HG03025 (cell line): Measurements from ENCODE around the gene KIAA1755.
"Not testable (repeated sequence)": the region's sequence is repeated elsewhere in the genome, so short reads cannot be mapped to it uniquely, and the experiment has no call there.

Experiments
- ATAC-seq: cut with Tn5 transposase; IDR thresholded peaks from one replicate; pipeline ENCODE4 v1.9.1; 2021; ENCODE audit warnings: mild to moderate bottlenecking, moderate library complexity; ENCODE audit not compliant: unreplicated experiment, low FRiP score

Gene KIAA1755

DNA sequence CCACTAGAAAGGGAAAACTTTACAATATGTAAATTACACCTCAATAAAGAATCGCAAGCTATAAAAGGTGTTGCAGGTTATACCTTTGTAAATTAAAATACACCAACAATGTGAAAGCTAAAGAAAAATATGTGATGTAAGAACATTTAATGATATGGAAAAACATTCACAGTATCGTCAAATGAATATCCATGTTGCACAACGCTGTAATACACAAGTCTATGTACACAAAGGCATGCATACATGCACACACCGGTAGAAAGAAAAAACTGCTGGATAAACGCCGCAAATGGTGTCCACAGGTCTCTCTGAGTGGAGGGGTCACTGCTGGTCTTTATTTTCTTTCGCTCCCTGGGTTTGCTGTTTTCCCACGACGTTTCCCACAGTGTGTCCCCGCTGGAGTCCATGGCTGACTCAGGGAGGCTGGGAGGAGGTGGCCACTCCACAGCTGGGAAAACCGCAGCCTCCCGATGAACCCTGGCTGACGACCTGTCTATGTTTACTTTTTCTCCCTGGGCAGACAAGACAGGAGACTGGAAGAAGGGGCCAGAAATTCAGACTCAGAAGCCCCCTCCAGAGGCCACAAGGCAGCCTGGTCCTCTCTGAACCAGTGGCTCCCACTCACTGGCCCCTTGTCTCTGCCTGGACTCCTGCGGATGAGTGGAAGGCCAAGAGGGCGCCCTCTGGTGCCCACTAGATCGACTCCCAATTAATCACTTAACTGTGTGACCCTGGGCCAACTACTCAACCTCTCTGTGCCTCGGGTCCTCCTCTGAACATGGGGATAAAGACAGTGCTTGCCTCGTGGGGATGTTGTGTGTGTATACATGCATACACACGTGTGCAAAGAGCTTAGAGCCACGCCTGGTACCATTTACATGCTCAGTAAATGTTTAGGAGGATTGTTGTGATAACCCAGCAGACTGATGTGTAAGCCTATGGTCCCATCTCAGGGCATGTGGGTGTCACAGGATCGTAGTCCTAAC lies 30.6 kb upstream of the KIAA1755 start:
- no peak for ATAC-seq

DNA sequence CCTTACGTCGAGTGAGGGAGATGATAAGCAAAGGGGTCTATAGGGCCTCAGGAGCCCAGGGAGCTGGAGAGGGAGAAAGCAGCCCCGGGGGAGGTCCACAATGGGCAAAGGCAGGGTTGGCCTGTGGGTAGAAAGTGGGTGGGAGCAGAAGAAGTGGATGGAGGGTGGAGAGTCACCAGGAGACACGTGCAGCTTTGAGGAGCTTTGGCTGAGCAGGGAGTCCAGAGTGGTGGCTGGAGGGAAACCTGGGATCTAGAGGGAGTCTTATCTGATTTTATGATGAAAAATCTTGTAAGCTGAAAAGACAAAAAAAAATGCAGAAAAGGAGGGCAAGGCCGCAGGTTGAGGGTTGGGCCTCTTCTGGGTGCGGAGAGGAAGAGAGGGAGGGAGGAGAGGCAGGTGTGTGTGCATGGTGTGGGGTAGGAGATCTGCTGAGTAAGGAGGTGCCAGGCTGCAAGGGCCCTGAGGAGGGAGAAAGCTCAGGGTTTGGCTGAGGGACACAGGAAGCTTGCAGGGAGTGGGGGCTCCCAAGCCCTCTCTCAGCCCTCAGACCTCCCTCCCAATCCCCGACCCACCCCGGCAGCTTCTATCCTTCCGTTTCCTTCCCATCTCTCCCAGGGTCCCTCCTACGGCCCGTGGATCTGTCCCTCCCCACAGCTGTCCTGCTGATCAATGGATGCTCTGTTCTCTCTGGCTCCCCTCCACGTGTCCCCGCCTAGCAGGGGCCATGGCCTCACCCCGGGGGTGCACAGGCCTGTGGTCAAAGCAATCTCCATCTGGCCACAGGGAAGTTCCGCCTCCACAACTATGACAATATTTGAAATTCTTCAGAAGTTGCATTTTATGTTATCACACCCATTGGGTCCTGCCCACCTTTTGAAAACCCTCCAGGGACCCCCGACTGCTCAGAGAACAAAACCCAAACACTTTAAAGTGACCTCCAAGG lies 26.3 kb upstream of the KIAA1755 start:
- ATAC-seq, result no peak

DNA sequence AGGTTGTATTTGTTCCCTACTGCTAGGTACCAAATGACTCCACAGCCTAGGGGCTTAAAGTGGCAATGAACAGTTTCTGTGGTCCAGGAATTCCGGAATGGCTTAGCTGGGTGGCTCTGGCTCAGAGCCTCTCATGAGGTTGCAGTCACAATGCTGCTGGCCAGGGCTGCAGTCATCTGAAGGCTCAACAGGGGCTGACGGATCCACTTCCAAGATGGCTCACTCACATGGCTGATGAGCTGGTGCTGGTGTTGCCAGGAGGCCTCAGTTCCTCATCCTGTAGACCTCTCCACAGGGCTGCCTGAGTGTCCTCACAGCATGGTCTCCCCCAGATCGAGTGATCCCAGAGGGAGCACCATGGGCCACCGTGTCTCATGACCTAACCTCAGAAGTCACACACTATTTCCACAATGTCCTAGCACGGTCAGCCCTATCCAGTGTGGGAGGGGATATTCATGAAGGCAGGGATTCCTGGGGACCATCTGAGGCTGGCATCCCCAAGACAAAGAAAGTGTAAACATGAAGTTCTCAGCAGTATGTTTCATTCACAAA lies 24.4 kb upstream of the KIAA1755 start:
- ATAC-seq, result no peak

DNA sequence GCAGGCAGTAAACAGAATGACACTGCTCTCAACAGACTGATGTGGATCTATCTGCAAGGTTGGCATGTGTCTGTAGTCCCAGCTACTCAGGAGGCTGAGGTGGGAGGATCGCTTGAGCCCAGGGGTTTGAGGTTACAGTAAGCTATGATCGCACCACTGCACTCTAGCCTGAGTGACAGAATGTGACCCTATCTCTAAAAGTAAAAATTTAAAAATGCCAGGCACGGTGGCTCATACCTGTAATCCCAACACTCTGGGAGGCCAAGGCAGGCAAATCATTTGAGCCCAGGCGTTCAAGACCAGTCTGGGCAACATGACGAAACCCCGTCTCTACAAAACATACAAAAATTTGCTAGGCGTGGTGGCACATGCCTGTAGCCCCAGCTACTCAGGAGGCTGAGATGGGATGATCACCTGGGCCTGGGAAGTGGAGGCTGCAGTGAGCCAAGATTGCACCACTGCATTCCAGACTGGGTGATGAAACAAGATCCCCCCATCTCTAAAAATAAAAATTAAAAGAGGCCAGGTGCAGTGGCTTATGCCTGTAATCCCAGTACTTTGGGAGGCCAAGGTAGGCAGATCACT lies 23.6 kb upstream of the KIAA1755 start:
- ATAC-seq, result not testable (repeated sequence)

DNA sequence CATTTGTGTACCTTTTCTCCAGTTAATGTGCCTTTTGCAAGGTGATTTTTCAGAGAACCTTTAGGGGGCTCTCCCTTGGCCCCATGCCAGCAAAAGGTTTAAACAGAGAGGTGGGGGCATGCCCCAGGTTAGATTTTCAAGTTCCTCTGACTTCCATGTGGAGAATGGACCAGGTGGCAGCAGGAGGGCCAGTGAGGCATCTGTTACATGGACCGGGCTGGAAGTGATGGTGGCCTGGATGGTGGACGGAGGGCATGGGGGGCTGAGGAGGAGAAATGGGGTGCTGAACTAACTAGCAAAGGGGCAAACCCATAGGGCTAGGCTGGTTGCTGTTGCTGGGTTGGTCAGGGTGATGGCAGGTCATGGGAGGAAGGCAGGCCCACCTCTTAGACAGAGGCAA lies 22.7 kb upstream of the KIAA1755 start:
- no peak for ATAC-seq

DNA sequence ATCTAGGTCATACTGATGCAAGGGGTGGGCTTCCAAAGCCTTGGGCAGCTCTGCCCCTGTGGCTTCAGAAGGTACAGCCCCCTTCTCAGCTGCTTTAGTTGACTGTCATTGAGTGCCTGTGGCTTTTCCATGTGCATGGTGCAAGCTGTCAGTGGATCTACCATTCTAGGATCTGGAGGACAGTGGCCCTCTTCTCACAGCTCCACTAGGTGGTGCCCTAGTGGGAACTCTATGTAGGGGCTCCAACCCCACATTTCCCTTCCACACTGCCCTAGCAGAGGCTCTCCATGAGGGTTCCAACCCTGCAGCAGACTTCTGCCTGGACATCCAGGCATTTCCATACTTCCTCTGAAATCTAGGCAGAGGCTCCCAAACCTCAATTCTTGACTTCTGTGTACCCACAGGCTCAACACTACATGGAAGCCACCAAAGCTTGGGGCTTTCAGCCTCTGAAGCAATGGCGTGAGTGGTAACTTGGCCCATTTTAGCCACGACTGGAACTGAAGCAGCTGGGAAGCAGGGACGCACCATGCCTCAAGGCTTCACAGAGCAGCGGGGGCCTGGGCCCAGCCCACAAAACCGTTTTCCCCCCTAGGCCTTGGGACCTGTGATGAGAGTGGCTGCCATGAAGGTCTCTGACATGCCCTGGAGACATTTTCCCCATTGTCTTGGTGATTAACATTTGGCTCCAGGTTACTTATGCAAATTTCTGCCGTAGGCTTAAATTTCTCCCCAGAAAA lies 20.8 kb upstream of the KIAA1755 start:
- ATAC-seq, result not testable (repeated sequence)

DNA sequence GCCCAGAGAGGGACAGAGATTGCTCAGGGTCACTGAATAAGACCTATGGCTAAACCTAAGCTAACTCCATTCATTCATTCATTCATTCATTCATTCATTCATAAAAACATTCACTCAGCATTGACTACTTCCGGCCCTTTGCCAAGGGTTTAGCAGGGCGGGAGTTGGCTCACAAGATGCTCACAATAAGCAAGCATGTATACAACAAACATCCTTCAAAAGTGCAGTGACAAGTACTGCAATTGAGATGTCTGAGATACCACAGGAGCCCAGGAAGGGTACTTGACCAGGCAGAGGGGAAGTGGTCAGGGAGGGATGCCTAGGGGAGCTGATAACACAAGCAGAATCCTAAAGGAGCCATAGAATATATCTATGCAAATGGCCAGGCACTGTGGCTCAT lies 18.2 kb upstream of the KIAA1755 start:
- ATAC-seq, result no peak

DNA sequence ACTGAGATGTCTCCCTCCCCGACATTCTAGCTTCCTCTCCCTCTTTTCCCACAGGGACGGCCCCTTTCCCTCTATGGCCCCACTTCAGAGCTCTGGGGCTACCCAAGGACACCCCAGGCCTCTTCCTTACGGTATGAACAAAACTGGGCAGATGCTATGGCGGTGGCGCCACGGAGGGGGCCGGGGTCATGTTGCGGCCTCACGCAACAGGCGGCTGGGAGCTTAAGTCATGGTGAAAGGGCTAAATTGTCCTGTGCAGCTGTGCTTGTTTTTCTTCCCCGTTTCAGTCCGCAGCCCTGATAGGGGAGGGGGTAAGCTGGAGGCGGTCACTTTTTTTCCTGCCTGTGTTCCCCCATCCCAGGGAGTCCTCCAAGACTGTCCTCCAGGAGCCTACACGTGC lies 17.6 kb upstream of the KIAA1755 start:
- ATAC-seq, result no peak

DNA sequence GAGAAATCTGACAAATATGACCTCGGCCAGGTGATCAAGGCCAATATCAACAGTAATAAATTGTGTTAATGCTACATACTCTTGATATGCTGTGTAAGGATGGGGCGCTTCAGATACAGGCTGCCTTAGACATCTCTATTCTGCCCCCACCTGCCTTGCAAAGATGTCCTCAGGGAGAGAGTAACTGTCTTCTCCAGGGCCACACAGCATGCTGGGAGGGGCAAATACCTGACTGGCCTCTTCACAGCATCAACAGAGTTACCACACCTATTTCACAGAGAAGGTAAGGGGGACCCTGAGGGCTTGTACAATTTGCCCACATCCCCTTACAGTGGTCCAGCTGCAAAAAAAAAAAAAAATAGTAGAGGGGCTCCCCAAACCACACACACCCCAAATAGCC lies 17.2 kb upstream of the KIAA1755 start:
- no peak for ATAC-seq

DNA sequence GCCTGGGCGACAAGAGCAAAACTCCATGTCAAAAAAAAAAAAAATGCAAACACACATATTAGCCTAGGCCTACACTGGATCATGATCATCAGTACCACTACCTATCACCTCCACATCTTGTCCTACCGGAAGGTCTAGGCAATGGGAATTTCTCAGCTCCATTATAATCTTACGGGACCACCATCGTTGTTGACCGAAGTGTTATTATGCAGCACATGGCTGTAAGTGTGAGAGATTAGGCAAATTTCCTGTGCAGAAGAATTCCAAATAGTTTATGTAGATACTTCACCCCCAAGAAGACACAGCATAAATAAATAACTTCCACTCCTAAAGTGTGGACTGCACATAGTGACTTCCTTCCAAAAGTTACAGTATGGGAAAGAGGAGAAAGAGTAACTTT lies 16.8 kb upstream of the KIAA1755 start:
- ATAC-seq, result no peak

DNA sequence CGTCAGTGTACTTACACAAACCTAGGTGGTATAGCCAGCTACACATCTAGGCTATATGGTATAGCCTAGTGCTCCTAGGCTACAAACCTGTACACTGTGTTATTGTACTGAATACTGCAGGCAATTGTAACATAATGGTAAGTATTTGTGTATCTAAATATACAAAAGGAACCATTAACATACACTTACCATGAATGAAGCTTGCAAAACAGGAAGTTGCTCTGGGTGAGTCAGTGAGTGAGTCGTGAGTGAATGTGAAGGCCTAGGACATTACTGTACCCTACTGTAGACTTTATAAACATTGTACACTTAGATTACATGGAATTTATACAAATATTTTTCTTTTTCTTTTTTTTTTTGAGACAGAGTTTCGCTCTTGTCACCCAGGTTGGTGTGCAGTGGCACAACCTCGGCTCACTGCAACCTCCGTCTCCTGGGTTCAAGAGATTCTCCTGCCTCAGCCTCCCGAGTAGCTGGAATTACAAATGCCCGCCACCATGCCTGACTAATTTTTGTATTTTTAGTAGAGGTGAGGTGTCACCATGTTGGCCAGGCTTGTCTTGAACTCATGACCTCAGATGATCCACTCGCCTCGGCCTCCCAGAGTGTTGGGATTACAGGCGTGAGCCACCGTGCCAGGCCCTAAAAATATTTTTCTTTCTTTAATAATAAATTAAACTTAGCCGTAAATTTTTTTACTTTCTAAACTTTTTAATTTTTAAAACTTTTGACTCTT lies 15.4 kb upstream of the KIAA1755 start:
- no peak for ATAC-seq

DNA sequence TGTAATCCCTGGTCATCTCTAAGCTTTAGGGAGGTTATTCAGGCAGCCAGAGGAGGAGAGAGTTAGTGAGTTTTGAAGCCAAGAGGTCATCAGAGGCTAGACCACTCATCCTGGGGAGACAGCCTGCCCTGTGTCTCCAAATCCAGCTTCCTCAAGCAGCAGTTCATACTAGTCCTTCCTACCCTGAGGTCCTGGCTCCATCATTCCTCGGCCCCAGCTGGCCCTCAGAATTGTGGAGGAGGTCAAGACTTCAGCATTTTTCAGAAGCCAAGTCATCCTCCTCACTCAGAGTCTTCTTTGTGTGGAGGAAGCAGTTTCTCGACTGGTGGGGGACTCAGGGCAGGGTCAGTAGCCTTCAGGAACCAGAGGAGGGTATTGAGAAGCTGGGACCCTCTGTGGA lies 12.4 kb upstream of the KIAA1755 start:
- no peak for ATAC-seq

DNA sequence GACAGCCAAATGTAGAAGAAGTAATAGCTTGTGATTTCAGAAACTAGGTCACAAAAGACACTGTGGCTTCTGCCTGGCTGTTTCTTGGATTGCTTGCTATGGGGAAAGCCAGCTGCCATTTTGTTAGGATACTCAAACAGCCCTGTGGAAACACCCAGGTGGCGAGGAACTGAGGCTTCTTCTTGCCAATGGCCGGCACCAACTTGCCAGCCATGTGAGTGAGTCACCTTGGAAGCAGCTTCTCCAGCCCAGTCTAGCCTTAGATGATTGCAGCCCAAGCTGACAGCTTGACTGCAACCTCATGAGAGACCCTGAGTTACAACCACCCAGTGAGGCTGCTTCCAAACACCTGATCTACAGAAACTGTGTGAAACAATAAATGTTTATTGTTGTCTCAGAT lies 11.9 kb upstream of the KIAA1755 start:
- no peak for ATAC-seq

DNA sequence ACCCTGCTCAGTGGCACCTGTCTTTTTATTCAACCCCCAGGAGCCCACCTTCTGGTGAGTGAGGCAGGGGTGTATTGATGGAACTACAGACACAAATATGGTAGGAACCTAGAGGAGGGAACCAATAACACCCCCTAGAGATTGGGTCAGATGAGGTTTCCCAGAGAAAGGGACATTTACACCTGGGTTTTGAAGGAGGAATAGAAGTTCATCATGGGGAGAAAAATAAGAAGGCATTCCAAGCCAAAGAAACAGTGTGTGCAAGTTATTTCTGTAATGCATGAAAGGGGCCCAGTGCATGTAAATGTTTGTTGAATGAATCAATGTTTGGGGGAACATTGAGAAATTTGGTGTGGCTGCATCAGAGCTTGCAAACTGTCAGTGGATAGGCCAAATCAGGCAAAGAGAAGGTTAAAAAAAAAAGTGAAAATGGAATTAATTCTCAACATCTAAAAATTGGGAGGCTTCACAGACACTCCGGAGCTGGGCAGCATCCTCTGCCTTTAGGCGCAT lies 11.1 kb upstream of the KIAA1755 start:
- ATAC-seq, result no peak

DNA sequence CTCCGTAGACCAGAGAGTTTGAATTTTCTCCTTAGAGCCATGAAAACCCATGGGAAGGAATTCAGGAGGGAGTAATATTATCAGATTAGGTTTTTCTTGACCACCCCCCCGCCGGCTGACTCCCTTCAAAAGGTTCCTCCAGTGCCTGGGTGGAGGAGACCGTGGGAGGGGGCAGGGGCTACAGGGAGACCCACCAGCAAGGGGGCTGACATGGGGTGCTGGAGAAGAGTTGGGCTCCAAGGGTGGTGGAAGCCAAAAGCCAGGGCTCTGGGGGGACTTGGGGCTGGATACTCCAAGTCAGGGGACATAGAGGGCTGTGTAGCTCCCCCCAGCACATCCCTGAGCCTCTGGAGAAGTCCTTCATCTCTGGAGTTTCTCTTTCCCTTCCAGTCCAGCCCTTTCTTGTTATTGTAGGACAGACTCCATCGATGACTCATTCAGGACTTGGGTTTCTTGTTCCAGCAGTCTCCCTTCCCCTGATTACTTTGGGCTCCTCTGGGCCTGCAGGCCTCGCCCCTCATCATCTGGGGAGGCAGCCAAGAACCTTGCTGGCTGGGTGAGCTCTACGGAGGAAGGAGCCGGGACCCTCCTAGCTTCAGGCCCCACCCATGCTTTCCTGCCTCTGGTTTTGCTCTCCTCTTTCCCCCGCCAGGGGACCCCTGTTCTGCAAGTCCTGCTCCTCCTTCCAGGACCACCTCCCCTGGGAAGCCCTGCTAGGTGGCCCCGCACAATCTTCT lies 10.5 kb upstream of the KIAA1755 start:
- no peak for ATAC-seq

DNA sequence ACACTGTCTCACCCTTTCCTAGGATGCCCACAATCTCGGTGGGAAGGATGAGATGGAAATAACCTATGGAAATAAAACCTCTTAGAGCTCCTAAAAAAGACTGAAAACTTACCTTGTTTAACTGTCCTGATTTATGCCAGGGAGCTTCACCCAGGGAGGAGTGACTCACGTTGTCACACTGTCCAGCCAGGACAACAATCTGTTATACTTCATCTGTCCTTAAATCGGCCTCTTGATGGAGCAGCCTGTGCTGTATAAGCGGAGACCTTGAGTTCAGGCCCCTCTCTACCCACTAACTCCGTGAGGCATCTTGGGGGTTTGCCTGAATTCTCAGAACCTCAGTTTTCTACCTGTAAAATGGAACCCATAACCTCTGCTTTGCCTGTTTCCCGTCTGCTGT lies 9.2 kb upstream of the KIAA1755 start:
- ATAC-seq, result no peak

DNA sequence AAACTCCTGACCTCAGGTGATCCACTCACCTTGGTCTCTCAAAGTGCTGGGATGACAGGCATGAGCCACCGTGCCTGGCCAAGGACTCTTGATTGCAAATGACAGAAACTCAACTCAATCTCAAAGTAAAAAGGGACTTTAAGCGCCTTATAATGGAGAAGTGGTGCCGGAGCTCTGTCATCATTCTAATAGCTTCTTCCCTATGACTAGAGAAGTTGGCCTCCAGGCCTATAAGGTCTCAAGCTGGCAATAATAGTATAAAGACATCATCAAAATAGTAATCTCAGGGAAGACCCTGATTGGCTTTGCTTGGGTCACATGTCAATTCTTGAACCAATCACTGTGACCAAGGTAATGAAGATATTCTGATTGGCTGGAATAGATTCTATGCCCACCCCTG lies 8.5 kb upstream of the KIAA1755 start:
- ATAC-seq, result no peak

DNA sequence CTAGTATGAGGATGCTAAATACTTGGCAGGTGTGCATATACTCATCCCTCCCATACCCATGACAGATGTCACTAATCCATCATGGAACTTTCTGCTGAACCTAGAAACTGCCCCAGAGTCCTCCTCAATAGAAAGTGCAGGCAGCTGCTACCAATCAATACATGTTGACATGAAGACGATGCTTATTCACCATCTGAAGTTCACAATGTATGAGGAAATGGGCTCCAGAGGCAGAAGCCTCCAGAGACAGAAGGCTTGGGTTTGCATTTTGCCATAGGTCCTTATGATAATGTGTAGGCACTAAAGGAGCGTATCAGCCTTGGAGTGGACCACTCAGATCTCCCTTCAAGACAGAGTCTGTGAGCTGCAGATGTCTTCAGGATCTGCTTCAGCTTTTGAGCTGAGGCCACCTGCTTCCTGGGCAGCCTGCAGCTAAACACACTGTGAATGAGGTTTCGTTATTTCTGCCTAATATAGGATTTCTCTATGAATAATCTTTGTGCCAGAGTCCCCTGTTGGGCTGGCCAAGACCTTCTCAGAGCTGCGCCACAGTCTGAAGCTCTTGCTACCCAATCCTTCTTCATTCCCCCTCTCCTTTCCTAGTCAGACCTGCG lies 7.5 kb upstream of the KIAA1755 start:
- ATAC-seq, result no peak
